K562 (cell line): Measurements from ENCODE around the gene CNTN5. TPM values are rescaled to one million over a fixed set of nuclear protein-coding genes. Genes with fewer than 3 reads are reported as not detected.

Experiments used
- ATAC-seq: fragments of 200-7000 bp; cut with Tn5 transposase; 3 replicates; pipeline ENCODE4 v1.9.1; 2020; ENCODE audit warnings: moderate library complexity
- BruUV-seq: library from RNA; stranded (reverse); fragments of 400-500 nt; replicated peaks from 2 replicates; lab custom pipeline; 2021; lab: Mats Ljungman, UMichigan
- CTCF ChIA-PET: fragments of 300-600 bp; formaldehyde crosslinking; extraction: SDS; loops from one replicate; lab custom pipeline; 2021; ENCODE audit warnings: low intra/inter-chr PET ratio; lab: Yijun Ruan, JAX
- POLR2A ChIA-PET: fragments of 300-600, 350-650 bp; sonication (Branson Sonifier 250); formaldehyde crosslinking; extraction: SDS; loops from one replicate; lab custom pipeline; 2021; ENCODE audit warnings: antibody characterized with exemption, inconsistent platforms; lab: Yijun Ruan, JAX
- DNase-seq, 4 experiments: peaks; one replicate each; pipeline versions ENCODE4 v3.0.0 to v3.0.0-alpha.2; 2011 to 2018; ENCODE audit warnings: low spot score in 3 of 4, mixed read lengths in 3 of 4; ENCODE audit errors: extremely low read depth in 1 of 4
- FAIRE-seq: peaks from 2 replicates; lab custom pipeline; 2011; peaks lifted over from hg19 to GRCh38; lab: Jason Lieb, UNC
- H2AFZ ChIP-seq: 2 replicates; pipeline ENCODE4 v1.6.0; 2011; ENCODE audit warnings: low read depth, low read length, control low read depth, inconsistent platforms
- H3K27ac ChIP-seq: fragments of 200-600 bp; 3 replicates; pipeline ENCODE4 v1.8.0; 2011; ENCODE audit warnings: low read depth, mild to moderate bottlenecking, control low read depth, inconsistent platforms, low read length, moderate library complexity, mixed read lengths; ENCODE audit errors: extremely low read depth
- H3K27me3 ChIP-seq, 2 experiments: fragments of 300-600 bp in 1 of 2; 2 replicates in 1 of 2; 3 replicates in 1 of 2; pipeline versions ENCODE4 v1.6.0 to v1.8.0; 2011; ENCODE audit warnings: inconsistent platforms in 2 of 2, low read length in 2 of 2, mild to moderate bottlenecking in 1 of 2, mixed read lengths in 1 of 2, moderate library complexity in 1 of 2; ENCODE audit not compliant: control insufficient read depth in 2 of 2, insufficient read depth in 2 of 2
- H3K36me3 ChIP-seq: fragments of 300-600 bp; 3 replicates; pipeline ENCODE4 v1.8.0; 2011; ENCODE audit warnings: mild to moderate bottlenecking, low read length, inconsistent platforms; ENCODE audit not compliant: control insufficient read depth, insufficient read depth
- H3K4me1 ChIP-seq, 2 experiments: fragments of 200-600 bp in 1 of 2; replicated peaks in 1 of 2; 2 replicates in 1 of 2; 3 replicates in 1 of 2; pipeline versions ENCODE4 v1.5.1 to v1.8.0; 2011; ENCODE audit warnings: inconsistent platforms in 2 of 2, low read length in 2 of 2, mild to moderate bottlenecking in 1 of 2, mixed read lengths in 1 of 2, moderate library complexity in 1 of 2; ENCODE audit not compliant: control insufficient read depth in 2 of 2, insufficient read depth in 2 of 2
- H3K4me2 ChIP-seq: 2 replicates; pipeline ENCODE4 v1.6.1; 2011; ENCODE audit warnings: low read length, control low read depth, inconsistent platforms, mixed read lengths; ENCODE audit not compliant: insufficient read depth
- H3K4me3 ChIP-seq: fragments of 200-600 bp; sonication (generic), shearing (Covaris generic); 2 replicates; pipeline ENCODE4 v1.5.1; 2016; ENCODE audit warnings: control low read depth, inconsistent platforms
- H3K79me2 ChIP-seq: fragments of 200-600 bp; 3 replicates; pipeline ENCODE4 v1.8.0; 2011; ENCODE audit warnings: low read length, inconsistent platforms; ENCODE audit not compliant: control insufficient read depth, insufficient read depth
- H3K9ac ChIP-seq, 2 experiments: 2 replicates each; pipeline versions ENCODE4 v1.6.0 to v1.6.1; 2011; ENCODE audit warnings: low read depth in 2 of 2, low read length in 2 of 2, control low read depth in 1 of 2, inconsistent platforms in 1 of 2, mild to moderate bottlenecking in 1 of 2, mixed read lengths in 1 of 2; ENCODE audit not compliant: insufficient read depth in 1 of 2
- H3K9me1 ChIP-seq: one replicate; pipeline ENCODE4 v1.6.0; 2011; ENCODE audit warnings: inconsistent platforms, mild to moderate bottlenecking, low read length, moderate library complexity; ENCODE audit not compliant: control insufficient read depth, insufficient read depth
- H3K9me3 ChIP-seq: replicated peaks from 2 replicates; pipeline ENCODE4 v1.5.1; 2011; ENCODE audit warnings: low read depth, low read length, inconsistent platforms; ENCODE audit not compliant: control insufficient read depth, insufficient read depth
- H4K20me1 ChIP-seq: replicated peaks from 2 replicates; pipeline ENCODE4 v1.6.1; 2011; ENCODE audit warnings: low read length, inconsistent platforms, mixed read lengths; ENCODE audit not compliant: control insufficient read depth, insufficient read depth
- DMBX1 ChIP-seq: fragments of 250-450 bp; sonication (Bioruptor Pico); IDR thresholded peaks from 2 replicates; pipeline ENCODE4 v1.8.0; 2022; ENCODE audit warnings: inconsistent platforms, mild to moderate bottlenecking, moderate library complexity, borderline replicate concordance
- LCOR ChIP-seq: sonication (generic); formaldehyde crosslinking; IDR thresholded peaks from 2 replicates; pipeline ENCODE4 v1.8.0; 2022; ENCODE audit warnings: mild to moderate bottlenecking, missing genetic modification reagents
- NBN ChIP-seq: fragments of 450-650 bp; IDR thresholded peaks from 2 replicates; pipeline ENCODE4 v1.6.1; 2016; ENCODE audit warnings: low read depth, mild to moderate bottlenecking
- NCOA6 ChIP-seq: fragments of 450-650 bp; IDR thresholded peaks from 2 replicates; pipeline ENCODE4 v1.6.1; 2017; ENCODE audit warnings: mild to moderate bottlenecking
- NR2C2 ChIP-seq, 2 experiments: fragments of 200-800 bp in 1 of 2; sonication (Bioruptor generic) in 1 of 2; sonication (generic) in 1 of 2; formaldehyde crosslinking in 1 of 2; IDR thresholded peaks; 2 replicates each; pipeline versions ENCODE4 v1.6.1 to v1.8.0; 2016 to 2022; ENCODE audit warnings: mild to moderate bottlenecking in 1 of 2, missing compliant biosample characterization in 1 of 2, missing genetic modification characterization in 1 of 2, missing genetic modification reagents in 1 of 2
- NR4A1 ChIP-seq, 2 experiments: fragments of 250-450 bp in 1 of 2; fragments of 450-650 bp in 1 of 2; sonication (Bioruptor Pico) in 1 of 2; IDR thresholded peaks; 2 replicates each; pipeline versions ENCODE4 v1.4.0 to v1.6.1; 2016 to 2020; ENCODE audit warnings: mild to moderate bottlenecking in 2 of 2, missing compliant biosample characterization in 1 of 2, missing genetic modification characterization in 1 of 2, moderate library complexity in 1 of 2
- SAFB2 ChIP-seq: fragments of 200-400 bp; formaldehyde crosslinking; IDR thresholded peaks from 2 replicates; pipeline ENCODE4 v1.6.1; 2018; ENCODE audit warnings: borderline replicate concordance, low read length, low read depth, moderate library complexity; ENCODE audit not compliant: severe bottlenecking
- SMARCA5 ChIP-seq: fragments of 450-650 bp; IDR thresholded peaks from 2 replicates; pipeline ENCODE4 v1.6.1; 2016
- TAF15 ChIP-seq: fragments of 200-400 bp; formaldehyde crosslinking; IDR thresholded peaks from 2 replicates; pipeline ENCODE4 v1.6.1; 2017; ENCODE audit warnings: mild to moderate bottlenecking, low read depth, low read length, moderate library complexity
- ZNF165 ChIP-seq: fragments of 250-450 bp; sonication (Bioruptor Pico); IDR thresholded peaks from 2 replicates; pipeline ENCODE4 v1.4.0; 2020; ENCODE audit warnings: borderline replicate concordance
- ZNF584 ChIP-seq: fragments of 200-800 bp; sonication (Bioruptor generic); IDR thresholded peaks from 2 replicates; pipeline ENCODE4 v1.6.1; 2016; ENCODE audit warnings: low read depth, mild to moderate bottlenecking, missing genetic modification characterization, missing compliant biosample characterization
- ZNF766 ChIP-seq: fragments of 200-800 bp; sonication (Bioruptor generic); conservative IDR thresholded peaks from 2 replicates; pipeline ENCODE4 v1.6.1; 2016; ENCODE audit warnings: missing genetic modification characterization, missing compliant biosample characterization
- in situ Hi-C: fragments of 300-500 bp; cut with MboI; formaldehyde crosslinking; loops from 4 replicates; pipeline ENCODE4 v1.15.0; 2018; ENCODE audit warnings: inconsistent platforms, mixed read lengths
- intact Hi-C: fragments of 100-400 bp; cut with micrococcal nuclease; formaldehyde crosslinking; loops from 2 replicates; pipeline ENCODE4 v1.14.2; 2022
- polyA plus RNA-seq, 8 experiments: library from polyadenylated mRNA; depleted of rRNA in 4 of 8; stranded (reverse) in 5 of 8; unstranded in 3 of 8; fragments of >200 nt; fragmentation: Nextera tagmentation in 2 of 8; fragmentation: Illumina TruSeq in 1 of 8; extraction: Ambion mirVana in 2 of 8; extraction: Trizol in 1 of 8; gene quantifications; 2 replicates each; pipeline versions ENCODE4 v1.2.1 to v1.2.3, GENCODE V29; 2011 to 2014; ENCODE audit warnings: inconsistent platforms in 1 of 8, missing spikeins in 1 of 8
- total RNA-seq, 7 experiments: library from RNA; depleted of rRNA in 6 of 7; stranded (reverse); fragments of >200 nt in 6 of 7; fragmentation: Illumina TruSeq in 2 of 7; extraction: Trizol in 2 of 7; gene quantifications; 2 replicates each; pipeline versions ENCODE4 v1.2.1 to v1.2.3, GENCODE V29; 2011 to 2021; ENCODE audit warnings: low replicate concordance in 1 of 7
- TF ChIP-seq, protein P1 (sequence below): sonication (generic); IDR thresholded peaks from 2 replicates; pipeline ENCODE4 v1.6.1; 2016
- TF ChIP-seq, protein P2 (sequence below): fragments of 250-450 bp; sonication (Bioruptor Pico); IDR thresholded peaks from 2 replicates; pipeline ENCODE4 v1.4.0; 2020; ENCODE audit warnings: mild to moderate bottlenecking, moderate library complexity
- TF ChIP-seq, protein P3 (sequence below): fragments of 450-650 bp; IDR thresholded peaks from 2 replicates; pipeline ENCODE4 v1.6.1; 2016
- TF ChIP-seq, protein P4 (sequence below): conservative IDR thresholded peaks from 2 replicates; pipeline ENCODE4 v1.6.1; 2011; ENCODE audit warnings: low read depth, mild to moderate bottlenecking, low read length; ENCODE audit not compliant: control insufficient read depth

Gene CNTN5
- total and polyA plus RNA-seq, 9 of the 15 experiments (the other 6 are each of a cell fraction or from before 2014, with no cell fraction given): 0.03 TPM; not detected in 8

DNA sequence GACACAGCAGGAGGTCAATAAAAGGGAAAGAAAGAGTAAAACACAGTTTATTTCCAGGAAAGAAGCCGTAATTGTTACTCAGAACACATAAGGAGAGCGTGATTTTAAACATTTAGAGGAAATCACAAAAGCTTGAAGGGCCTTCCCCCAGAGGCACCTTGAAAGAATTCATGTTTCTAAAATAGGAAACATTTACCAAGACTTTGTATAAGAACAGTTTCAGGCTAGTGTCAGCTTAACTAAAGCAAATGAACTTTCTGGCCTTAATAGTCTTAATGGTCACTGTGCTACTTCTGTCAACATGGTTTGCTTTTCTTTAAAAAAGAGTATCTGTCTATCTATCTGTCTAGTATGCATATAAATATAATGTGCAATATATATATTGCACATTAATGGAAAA lies 208.8 kb downstream of the CNTN5 start (continued):
- no peak for TF ChIP-seq ZNF584 (CRISPR knock-in tag)
- TF ChIP-seq ZNF165: no peak
- no peak for TF ChIP-seq LCOR (CRISPR knock-in tag)
- TF ChIP-seq TAF15: no peak
- no peak for TF ChIP-seq NR4A1 (CRISPR knock-in tag; IDR thresholded peaks at IDR 0.05)
- no peak for TF ChIP-seq NR4A1 (tag; IDR thresholded peaks at IDR 0.05)
- TF ChIP-seq, protein P1, sequence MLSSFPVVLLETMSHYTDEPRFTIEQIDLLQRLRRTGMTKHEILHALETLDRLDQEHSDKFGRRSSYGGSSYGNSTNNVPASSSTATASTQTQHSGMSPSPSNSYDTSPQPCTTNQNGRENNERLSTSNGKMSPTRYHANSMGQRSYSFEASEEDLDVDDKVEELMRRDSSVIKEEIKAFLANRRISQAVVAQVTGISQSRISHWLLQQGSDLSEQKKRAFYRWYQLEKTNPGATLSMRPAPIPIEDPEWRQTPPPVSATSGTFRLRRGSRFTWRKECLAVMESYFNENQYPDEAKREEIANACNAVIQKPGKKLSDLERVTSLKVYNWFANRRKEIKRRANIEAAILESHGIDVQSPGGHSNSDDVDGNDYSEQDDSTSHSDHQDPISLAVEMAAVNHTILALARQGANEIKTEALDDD: no peak

DNA sequence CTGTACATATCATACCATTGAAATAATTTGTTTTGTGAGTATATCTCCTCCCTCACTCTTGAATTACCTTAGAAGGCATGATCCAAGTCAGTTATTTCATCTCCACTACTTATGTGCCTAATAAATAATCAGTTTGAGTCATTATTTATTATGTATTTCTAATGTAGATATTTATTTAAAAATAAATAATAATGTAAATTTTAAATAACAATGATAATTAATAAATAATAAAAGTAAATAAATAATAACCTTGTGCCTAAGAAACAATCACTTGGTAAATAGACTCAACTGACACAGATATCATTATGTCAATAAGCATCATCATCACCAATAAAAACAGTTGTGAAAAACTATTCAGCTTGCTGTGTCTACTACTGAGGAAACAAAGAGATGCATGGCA lies 213.8 kb downstream of the CNTN5 start:
- no peak overlapping the region for H2AFZ ChIP-seq
- H3K9me3 ChIP-seq: no peaks in the 10 kb centered on the region
- H3K9me1 ChIP-seq: no peaks in the 10 kb centered on the region
- in situ Hi-C loops (no loop called here), intact Hi-C loops (no loop called here)
- DNase-seq (no peak), ATAC-seq (no peak), FAIRE-seq (no peak)
- POLR2A ChIA-PET: no interaction called here
- H4K20me1 ChIP-seq: no peaks in the 10 kb centered on the region
- H3K9ac ChIP-seq: no peak overlapping the region
- H3K4me2 ChIP-seq: no peak overlapping the region
- H3K27me3 ChIP-seq: no peaks in the 10 kb centered on the region
- H3K79me2 ChIP-seq: no peaks in the 10 kb centered on the region
- H3K27ac ChIP-seq: no peak overlapping the region
- no peaks in the 10 kb centered on the region for H3K36me3 ChIP-seq
- BruUV-seq: no TSS peak
- H3K4me3 ChIP-seq: no peak overlapping the region
- CTCF ChIA-PET: no interaction called here
- H3K4me1 ChIP-seq: no peaks in the 10 kb centered on the region
- TF ChIP-seq NCOA6: no peak
- no peak for TF ChIP-seq SAFB2
- TF ChIP-seq NR2C2 (CRISPR knock-in tag; IDR thresholded peaks at IDR 0.05): no peak
- no peak for TF ChIP-seq NR2C2 (tag; IDR thresholded peaks at IDR 0.05)
- TF ChIP-seq DMBX1 (CRISPR knock-in tag): no peak
- TF ChIP-seq, protein P2, sequence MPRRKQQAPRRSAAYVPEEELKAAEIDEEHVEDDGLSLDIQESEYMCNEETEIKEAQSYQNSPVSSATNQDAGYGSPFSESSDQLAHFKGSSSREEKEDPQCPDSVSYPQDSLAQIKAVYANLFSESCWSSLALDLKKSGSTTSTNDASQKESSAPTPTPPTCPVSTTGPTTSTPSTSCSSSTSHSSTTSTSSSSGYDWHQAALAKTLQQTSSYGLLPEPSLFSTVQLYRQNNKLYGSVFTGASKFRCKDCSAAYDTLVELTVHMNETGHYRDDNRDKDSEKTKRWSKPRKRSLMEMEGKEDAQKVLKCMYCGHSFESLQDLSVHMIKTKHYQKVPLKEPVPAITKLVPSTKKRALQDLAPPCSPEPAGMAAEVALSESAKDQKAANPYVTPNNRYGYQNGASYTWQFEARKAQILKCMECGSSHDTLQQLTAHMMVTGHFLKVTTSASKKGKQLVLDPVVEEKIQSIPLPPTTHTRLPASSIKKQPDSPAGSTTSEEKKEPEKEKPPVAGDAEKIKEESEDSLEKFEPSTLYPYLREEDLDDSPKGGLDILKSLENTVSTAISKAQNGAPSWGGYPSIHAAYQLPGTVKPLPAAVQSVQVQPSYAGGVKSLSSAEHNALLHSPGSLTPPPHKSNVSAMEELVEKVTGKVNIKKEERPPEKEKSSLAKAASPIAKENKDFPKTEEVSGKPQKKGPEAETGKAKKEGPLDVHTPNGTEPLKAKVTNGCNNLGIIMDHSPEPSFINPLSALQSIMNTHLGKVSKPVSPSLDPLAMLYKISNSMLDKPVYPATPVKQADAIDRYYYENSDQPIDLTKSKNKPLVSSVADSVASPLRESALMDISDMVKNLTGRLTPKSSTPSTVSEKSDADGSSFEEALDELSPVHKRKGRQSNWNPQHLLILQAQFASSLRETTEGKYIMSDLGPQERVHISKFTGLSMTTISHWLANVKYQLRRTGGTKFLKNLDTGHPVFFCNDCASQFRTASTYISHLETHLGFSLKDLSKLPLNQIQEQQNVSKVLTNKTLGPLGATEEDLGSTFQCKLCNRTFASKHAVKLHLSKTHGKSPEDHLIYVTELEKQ (CRISPR knock-in tag): no peak
- TF ChIP-seq ZNF766 (CRISPR knock-in tag): no peak
- TF ChIP-seq, protein P3, sequence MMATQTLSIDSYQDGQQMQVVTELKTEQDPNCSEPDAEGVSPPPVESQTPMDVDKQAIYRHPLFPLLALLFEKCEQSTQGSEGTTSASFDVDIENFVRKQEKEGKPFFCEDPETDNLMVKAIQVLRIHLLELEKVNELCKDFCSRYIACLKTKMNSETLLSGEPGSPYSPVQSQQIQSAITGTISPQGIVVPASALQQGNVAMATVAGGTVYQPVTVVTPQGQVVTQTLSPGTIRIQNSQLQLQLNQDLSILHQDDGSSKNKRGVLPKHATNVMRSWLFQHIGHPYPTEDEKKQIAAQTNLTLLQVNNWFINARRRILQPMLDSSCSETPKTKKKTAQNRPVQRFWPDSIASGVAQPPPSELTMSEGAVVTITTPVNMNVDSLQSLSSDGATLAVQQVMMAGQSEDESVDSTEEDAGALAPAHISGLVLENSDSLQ: no peak
- TF ChIP-seq, protein P4, sequence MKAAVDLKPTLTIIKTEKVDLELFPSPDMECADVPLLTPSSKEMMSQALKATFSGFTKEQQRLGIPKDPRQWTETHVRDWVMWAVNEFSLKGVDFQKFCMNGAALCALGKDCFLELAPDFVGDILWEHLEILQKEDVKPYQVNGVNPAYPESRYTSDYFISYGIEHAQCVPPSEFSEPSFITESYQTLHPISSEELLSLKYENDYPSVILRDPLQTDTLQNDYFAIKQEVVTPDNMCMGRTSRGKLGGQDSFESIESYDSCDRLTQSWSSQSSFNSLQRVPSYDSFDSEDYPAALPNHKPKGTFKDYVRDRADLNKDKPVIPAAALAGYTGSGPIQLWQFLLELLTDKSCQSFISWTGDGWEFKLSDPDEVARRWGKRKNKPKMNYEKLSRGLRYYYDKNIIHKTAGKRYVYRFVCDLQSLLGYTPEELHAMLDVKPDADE: no peak
- no peak for TF ChIP-seq NBN
- no peak for TF ChIP-seq SMARCA5
